Measurements from ENCODE around the gene CARD8. TPM values are rescaled to one million over a fixed set of nuclear protein-coding genes. Genes with fewer than 3 reads are reported as not detected.
A peak's percentile ranks its signal among the peaks of the same experiment; 100 is the strongest.

CARD8 gene
- total RNA-seq, 2 experiments from 2014 or later: 71.1 to 73.1 TPM

DNA sequence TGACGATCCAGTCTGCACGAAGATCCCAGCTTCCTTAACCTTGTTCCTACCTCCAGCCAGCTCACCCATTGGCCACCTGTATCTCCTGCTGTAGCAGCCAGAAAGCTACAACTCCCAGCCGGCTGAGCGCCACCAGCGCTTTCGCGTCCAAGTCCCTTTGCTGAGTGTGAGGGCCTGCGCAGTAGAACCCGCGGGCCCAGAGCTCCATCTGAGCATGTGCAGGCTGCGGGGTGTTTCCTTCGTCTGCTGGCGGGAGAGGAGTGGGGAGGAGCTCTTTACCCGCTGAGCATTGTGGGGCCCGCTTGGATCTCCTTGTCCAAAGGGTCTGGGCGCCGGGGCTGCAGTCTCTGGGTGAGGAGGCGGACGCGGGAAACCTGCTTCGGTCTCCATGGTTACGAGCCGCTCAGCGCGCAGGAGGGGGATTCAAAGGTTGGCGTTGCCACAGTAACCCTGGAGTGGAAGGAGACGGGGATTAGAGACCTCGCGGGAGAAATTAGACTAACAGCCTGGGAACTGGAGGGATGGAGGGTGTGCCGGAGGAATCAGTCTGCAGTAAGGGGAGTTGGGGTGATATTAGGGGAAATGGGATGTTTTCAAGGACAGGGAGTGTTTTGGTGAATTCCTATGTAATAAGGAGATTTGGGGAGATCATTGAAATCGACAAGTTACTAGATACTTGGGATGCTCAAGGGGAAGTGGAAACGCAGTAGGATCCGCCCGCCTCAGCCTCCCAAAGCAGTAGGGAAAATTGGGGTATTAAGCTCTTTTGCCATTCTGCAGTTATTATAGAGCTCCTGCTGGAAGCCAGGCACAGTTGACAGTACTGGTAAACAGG is 51.7 kb downstream of the CARD8 start:
- no peaks in the 10 kb centered on the region for H3K9me3 ChIP-seq (ENCODE audit: control insufficient read depth in 1 of 2, insufficient read depth in 1 of 2, low read length in 2 of 2)
- TF ChIP-seq, protein P1, sequence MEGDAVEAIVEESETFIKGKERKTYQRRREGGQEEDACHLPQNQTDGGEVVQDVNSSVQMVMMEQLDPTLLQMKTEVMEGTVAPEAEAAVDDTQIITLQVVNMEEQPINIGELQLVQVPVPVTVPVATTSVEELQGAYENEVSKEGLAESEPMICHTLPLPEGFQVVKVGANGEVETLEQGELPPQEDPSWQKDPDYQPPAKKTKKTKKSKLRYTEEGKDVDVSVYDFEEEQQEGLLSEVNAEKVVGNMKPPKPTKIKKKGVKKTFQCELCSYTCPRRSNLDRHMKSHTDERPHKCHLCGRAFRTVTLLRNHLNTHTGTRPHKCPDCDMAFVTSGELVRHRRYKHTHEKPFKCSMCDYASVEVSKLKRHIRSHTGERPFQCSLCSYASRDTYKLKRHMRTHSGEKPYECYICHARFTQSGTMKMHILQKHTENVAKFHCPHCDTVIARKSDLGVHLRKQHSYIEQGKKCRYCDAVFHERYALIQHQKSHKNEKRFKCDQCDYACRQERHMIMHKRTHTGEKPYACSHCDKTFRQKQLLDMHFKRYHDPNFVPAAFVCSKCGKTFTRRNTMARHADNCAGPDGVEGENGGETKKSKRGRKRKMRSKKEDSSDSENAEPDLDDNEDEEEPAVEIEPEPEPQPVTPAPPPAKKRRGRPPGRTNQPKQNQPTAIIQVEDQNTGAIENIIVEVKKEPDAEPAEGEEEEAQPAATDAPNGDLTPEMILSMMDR (IDR thresholded peaks at IDR 0.05): no peak
- Mint-ChIP-seq H3K9me3 (no peaks in the 10 kb centered on the region), H3K27me3 (no peaks in the 10 kb centered on the region), H3K4me1 (ENCODE audit: low read depth) (peaks cover 22% of the 10 kb centered on the region), H3K4me3 (no peak overlapping the region), H3K36me3 (ENCODE audit: low read depth) (peaks cover 5% of the 10 kb centered on the region), H3K27ac (no peak overlapping the region)
- intact Hi-C loops (cut with DNase I, micrococcal nuclease): loop anchor here (1.0 to 5.0 kb wide), 5 partner anchors 33 to 57 kb away; partner anchors contain the start of genes LIG1 (in 1 of the 2) and ZSWIM9 (in 1 of the 2)
- H3K36me3 ChIP-seq (ENCODE audit: insufficient read depth, low read length): peaks cover 6% of the 10 kb centered on the region
- H3K27me3 ChIP-seq (ENCODE audit: control insufficient read depth in 1 of 2, insufficient read depth in 2 of 2, low read length in 2 of 2): no peaks in the 10 kb centered on the region
- ChIA-PET POLR2A (interaction anchor here (0.6 to 3.9 kb wide), 26 partner anchors 8 to 188 kb away, joined by 3 to 37 read pairs (median 4); partner anchors contain the start of genes CARD8, KDELR1, LIG1 and PLA2G4C), CTCF (interaction anchor here (0.6 to 4.4 kb wide), 7 partner anchors 14 to 913 kb away, joined by 3 to 29 read pairs (median 4); partner anchors contain the start of gene CARD8)
- H3K4me1 ChIP-seq (ENCODE audit: insufficient read depth, low read length): peaks cover 33% of the 10 kb centered on the region
- peak overlapping the region; percentile 49 to 64 for H3K27ac ChIP-seq (ENCODE audit: low read depth in 1 of 2, low read length in 2 of 2)
- peak; percentile 84 to 95 (median 88) for DNase-seq
- peak; percentile 100 for ATAC-seq (ENCODE audit: poor library complexity)
- peak overlapping the region; percentile 78 for H3K4me3 ChIP-seq (ENCODE audit: low read length)

DNA sequence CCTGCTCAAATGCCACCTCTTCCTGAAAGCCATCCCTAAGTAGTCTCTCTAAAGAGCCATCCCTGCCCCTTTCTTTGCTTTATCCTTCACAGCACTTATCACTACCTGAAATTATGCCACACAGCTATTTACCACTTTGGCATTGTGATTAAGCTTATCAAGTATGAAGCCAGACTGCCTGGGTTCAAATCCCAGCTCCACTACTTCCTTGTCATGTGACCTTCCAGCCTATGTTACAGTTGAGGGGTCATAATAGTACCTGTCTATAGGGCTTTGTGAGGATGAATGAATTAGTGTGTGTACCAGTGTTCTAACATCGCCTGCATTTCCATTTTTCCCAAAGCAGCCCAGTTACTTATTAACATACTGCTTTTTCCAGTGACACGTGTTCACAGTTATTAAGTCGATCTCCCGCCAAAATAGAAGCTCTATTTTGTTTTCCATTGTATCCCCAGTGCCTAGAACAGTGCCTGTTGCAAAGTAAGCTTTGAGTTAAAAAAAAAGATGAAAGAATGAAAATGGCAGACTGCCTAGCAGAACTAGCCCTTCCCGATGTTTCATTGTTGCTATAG is 52.4 kb downstream of the CARD8 start:
- peak overlapping the region; percentile 78 for H3K4me3 ChIP-seq (ENCODE audit: low read length)
- no peak for ATAC-seq (ENCODE audit: poor library complexity)
- H3K27ac ChIP-seq (ENCODE audit: low read depth in 1 of 2, low read length in 2 of 2): peak overlapping the region; percentile 49 to 64
- Mint-ChIP-seq H3K36me3 (ENCODE audit: low read depth) (peaks cover 2% of the 10 kb centered on the region), H3K9me3 (no peaks in the 10 kb centered on the region), H3K4me1 (ENCODE audit: low read depth) (peaks cover 21% of the 10 kb centered on the region), H3K27me3 (no peaks in the 10 kb centered on the region), H3K27ac (no peak overlapping the region), H3K4me3 (no peak overlapping the region)
- DNase-seq: no peak
- H3K4me1 ChIP-seq (ENCODE audit: insufficient read depth, low read length): peaks cover 33% of the 10 kb centered on the region
- intact Hi-C loops (cut with DNase I, micrococcal nuclease): loop anchor here (2.0 to 5.0 kb wide), 4 partner anchors 33 to 57 kb away; partner anchors contain the start of genes LIG1 (in 1 of the 2) and ZSWIM9 (in 1 of the 2)
- ChIA-PET POLR2A (interaction anchor here (0.6 to 3.9 kb wide), 25 partner anchors 9 to 188 kb away, joined by 3 to 37 read pairs (median 4); partner anchors contain the start of genes CARD8, KDELR1, LIG1 and PLA2G4C), CTCF (interaction anchor here (0.6 to 4.4 kb wide), 7 partner anchors 13 to 914 kb away, joined by 3 to 29 read pairs (median 4); partner anchors contain the start of gene CARD8)
- TF ChIP-seq, protein P1 (IDR thresholded peaks at IDR 0.05): no peak
- no peaks in the 10 kb centered on the region for H3K27me3 ChIP-seq (ENCODE audit: control insufficient read depth in 1 of 2, insufficient read depth in 2 of 2, low read length in 2 of 2)
- no peaks in the 10 kb centered on the region for H3K9me3 ChIP-seq (ENCODE audit: control insufficient read depth in 1 of 2, insufficient read depth in 1 of 2, low read length in 2 of 2)
- peaks cover 4% of the 10 kb centered on the region for H3K36me3 ChIP-seq (ENCODE audit: insufficient read depth, low read length)

DNA sequence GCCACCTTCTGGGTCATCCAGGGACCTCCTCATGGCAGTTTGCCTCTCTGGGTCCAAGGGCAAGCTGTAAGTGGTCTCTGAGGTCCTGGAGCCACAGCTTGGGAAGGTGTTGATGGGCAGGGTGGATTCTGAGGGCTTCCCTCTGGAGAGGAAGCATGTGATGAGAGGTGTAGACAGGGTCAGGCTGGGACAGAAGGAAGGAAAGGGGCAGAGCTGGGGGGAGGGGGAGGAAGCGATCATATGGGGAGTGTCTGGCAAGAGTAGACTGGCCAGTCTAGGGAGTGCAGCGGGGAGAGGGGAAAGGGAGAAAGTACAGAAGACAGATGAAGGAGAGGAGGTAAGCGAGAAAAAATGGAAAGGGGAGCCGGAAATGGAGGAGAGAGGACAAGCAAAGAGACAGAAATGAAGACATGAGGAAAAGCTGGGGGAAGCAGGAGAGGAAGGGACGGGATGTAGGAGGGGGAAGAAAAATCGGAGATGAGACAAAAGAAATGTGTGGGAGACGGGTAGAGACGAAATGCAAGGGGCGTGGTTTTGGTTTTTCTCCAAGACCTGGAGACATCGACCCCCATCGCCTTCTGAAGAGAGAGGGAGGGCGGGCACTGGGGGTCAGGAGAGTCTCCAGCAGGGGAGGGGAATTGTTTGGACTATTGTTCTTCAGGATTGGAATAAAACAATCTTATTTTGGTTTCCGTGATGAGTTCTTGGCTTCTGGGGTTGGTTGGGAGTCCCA is 58.6 kb downstream of the CARD8 start:
- no peak overlapping the region for H3K4me3 Mint-ChIP-seq
- no peaks in the 10 kb centered on the region for H3K9me3 ChIP-seq (ENCODE audit: control insufficient read depth in 1 of 2, insufficient read depth in 1 of 2, low read length in 2 of 2)
- peaks cover 0 to 5% of the 10 kb centered on the region in 2 experiments for H3K27me3 ChIP-seq (ENCODE audit: control insufficient read depth in 1 of 2, insufficient read depth in 2 of 2, low read length in 2 of 2)
- ATAC-seq (ENCODE audit: poor library complexity) (no peak), DNase-seq (no peak)
- H3K27ac ChIP-seq (ENCODE audit: low read depth in 1 of 2, low read length in 2 of 2): no peak overlapping the region
- peaks cover 13% of the 10 kb centered on the region for H3K4me1 Mint-ChIP-seq (ENCODE audit: low read depth)
- H3K36me3 Mint-ChIP-seq (ENCODE audit: low read depth): peaks cover 5% of the 10 kb centered on the region
- H3K9me3 Mint-ChIP-seq: no peaks in the 10 kb centered on the region
- ChIA-PET POLR2A (no interaction called here), CTCF (no interaction called here)
- no peak overlapping the region for H3K4me3 ChIP-seq (ENCODE audit: low read length)
- peaks cover 3% of the 10 kb centered on the region for H3K36me3 ChIP-seq (ENCODE audit: insufficient read depth, low read length)
- TF ChIP-seq, protein P1 (IDR thresholded peaks at IDR 0.05): no peak
- H3K27me3 Mint-ChIP-seq: no peaks in the 10 kb centered on the region
- H3K27ac Mint-ChIP-seq: no peak overlapping the region
- intact Hi-C loops (cut with DNase I, micrococcal nuclease): no loop called here
- H3K4me1 ChIP-seq (ENCODE audit: insufficient read depth, low read length): no peaks in the 10 kb centered on the region
